Esophagus muscularis mucosa (tissue), 3 donors: ENCODE results near the gene GLUD2.

ENCODE experiments used
- POLR2A ChIP-seq: fragments of 450-650 bp; IDR thresholded peaks from one replicate; pipeline ENCODE4 v1.6.1; 2017; ENCODE audit warnings: antibody characterized with exemption, moderate library complexity, mild to moderate bottlenecking, low read depth
- POLR2AphosphoS5 ChIP-seq, 2 donors: sonication (generic); formaldehyde crosslinking; IDR thresholded peaks; one replicate each; pipeline ENCODE4 v1.6.1; 2017; ENCODE audit warnings: antibody characterized with exemption in 2 of 2
- TF ChIP-seq, protein P1 (sequence below), 3 experiments: fragments of 200-600 bp in 2 of 3; fragments of 450-650 bp in 1 of 3; sonication (generic) in 2 of 3; IDR thresholded peaks; one replicate each; pipeline ENCODE4 v1.5.1; 2017 to 2019; ENCODE audit warnings: antibody characterized with exemption in 3 of 3, mild to moderate bottlenecking in 2 of 3, moderate library complexity in 1 of 3

DNA sequence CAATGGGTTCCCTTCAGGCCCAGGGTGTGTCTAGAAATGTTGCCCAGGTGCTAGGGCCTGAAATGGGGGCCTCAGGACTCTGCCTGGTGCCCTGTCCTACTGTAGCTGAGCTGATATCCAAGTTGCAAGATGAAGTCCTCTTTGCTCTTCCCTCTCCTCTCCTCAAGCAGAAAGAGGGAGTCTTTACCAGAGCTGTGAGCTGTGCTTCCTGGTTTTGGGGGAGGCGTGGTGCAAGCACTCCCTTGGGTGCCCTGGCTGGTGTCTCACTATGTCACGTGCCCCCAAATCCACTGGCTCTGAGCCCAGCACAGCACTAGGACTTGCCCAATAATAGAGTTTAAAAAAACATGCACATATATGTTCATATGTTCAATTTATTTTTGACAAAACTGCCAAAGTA, 32.6 kb upstream of the GLUD2 start:
- TF ChIP-seq, protein P1, sequence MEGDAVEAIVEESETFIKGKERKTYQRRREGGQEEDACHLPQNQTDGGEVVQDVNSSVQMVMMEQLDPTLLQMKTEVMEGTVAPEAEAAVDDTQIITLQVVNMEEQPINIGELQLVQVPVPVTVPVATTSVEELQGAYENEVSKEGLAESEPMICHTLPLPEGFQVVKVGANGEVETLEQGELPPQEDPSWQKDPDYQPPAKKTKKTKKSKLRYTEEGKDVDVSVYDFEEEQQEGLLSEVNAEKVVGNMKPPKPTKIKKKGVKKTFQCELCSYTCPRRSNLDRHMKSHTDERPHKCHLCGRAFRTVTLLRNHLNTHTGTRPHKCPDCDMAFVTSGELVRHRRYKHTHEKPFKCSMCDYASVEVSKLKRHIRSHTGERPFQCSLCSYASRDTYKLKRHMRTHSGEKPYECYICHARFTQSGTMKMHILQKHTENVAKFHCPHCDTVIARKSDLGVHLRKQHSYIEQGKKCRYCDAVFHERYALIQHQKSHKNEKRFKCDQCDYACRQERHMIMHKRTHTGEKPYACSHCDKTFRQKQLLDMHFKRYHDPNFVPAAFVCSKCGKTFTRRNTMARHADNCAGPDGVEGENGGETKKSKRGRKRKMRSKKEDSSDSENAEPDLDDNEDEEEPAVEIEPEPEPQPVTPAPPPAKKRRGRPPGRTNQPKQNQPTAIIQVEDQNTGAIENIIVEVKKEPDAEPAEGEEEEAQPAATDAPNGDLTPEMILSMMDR (IDR thresholded peaks at IDR 0.05), result no peak
- TF ChIP-seq POLR2A, result no peak
- TF ChIP-seq POLR2AphosphoS5 (IDR thresholded peaks at IDR 0.05), result no peak
